A673 (cell line): ENCODE measurements around the gene TCEA2.

Experiments
- EZH2 ChIP-seq: fragments of 200-600 bp; sonication (generic); IDR thresholded peaks from 2 replicates; pipeline ENCODE4 v1.6.1; 2017; ENCODE audit warnings: borderline replicate concordance, low read depth, mild to moderate bottlenecking, mixed read lengths, antibody characterized with exemption, low read length; ENCODE audit not compliant: poor library complexity, severe bottlenecking
- TF ChIP-seq, protein P1 (sequence below): fragments of 300-800, 200-600 bp; sonication (generic); conservative IDR thresholded peaks from 2 replicates; pipeline ENCODE4 v1.5.1; 2017; ENCODE audit warnings: low read depth, mild to moderate bottlenecking, antibody characterized with exemption, low read length, moderate library complexity, mixed read lengths

DNA sequence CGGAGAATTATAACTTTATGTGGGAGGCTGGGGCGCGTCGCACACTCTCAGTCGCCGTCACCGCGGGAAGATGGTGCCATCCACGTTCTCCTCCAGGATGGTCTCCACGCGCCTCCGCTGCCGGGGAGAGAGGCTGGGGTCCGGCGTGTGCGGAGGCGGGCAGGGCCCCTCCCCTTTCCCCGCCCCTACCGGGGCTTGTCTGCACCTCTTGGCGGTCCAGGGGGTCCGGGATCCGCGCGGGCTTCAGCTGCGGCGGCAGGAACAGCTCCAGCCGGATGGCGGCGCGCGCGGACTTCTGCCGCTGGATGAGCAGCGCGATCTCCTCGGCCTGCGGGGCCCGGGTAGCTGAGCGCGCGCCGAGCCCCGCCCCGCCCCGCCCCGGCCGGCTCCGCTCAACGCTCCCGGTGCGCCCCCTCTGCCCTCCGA is 20.4 kb downstream of the TCEA2 start:
- TF ChIP-seq, protein P1, sequence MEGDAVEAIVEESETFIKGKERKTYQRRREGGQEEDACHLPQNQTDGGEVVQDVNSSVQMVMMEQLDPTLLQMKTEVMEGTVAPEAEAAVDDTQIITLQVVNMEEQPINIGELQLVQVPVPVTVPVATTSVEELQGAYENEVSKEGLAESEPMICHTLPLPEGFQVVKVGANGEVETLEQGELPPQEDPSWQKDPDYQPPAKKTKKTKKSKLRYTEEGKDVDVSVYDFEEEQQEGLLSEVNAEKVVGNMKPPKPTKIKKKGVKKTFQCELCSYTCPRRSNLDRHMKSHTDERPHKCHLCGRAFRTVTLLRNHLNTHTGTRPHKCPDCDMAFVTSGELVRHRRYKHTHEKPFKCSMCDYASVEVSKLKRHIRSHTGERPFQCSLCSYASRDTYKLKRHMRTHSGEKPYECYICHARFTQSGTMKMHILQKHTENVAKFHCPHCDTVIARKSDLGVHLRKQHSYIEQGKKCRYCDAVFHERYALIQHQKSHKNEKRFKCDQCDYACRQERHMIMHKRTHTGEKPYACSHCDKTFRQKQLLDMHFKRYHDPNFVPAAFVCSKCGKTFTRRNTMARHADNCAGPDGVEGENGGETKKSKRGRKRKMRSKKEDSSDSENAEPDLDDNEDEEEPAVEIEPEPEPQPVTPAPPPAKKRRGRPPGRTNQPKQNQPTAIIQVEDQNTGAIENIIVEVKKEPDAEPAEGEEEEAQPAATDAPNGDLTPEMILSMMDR, result peak; percentile 69
- TF ChIP-seq EZH2, result no peak
